Mesenchymal stem cell (in vitro differentiated cells and primary cell): ENCODE measurements around the gene TRMT10B.

Experiments
- DNase-seq: peaks from one replicate; pipeline ENCODE4 v3.0.0-alpha.2; 2013
- H2AFZ ChIP-seq: one replicate; pipeline ENCODE4 v1.6.1; 2013; ENCODE audit warnings: low read depth, mild to moderate bottlenecking, control low read depth, inconsistent platforms, low read length, moderate library complexity
- H2AK5ac ChIP-seq: 2 replicates; pipeline ENCODE4 v1.6.1; 2013; ENCODE audit warnings: low read length, moderate library complexity, mild to moderate bottlenecking, inconsistent platforms; ENCODE audit not compliant: severe bottlenecking
- H2BK120ac ChIP-seq: one replicate; pipeline ENCODE4 v1.6.1; 2013; ENCODE audit warnings: low read depth, mild to moderate bottlenecking, inconsistent platforms, low read length, moderate library complexity
- H2BK12ac ChIP-seq, 2 experiments: one replicate each; pipeline ENCODE4 v1.6.1; 2013; ENCODE audit warnings: inconsistent platforms in 2 of 2, low read length in 2 of 2, mild to moderate bottlenecking in 2 of 2, moderate library complexity in 2 of 2, control low read depth in 1 of 2
- H2BK15ac ChIP-seq: one replicate; pipeline ENCODE4 v1.6.1; 2013; ENCODE audit warnings: mild to moderate bottlenecking, low read depth, inconsistent platforms; ENCODE audit not compliant: poor library complexity, severe bottlenecking
- H2BK5ac ChIP-seq: 2 replicates; pipeline ENCODE4 v1.6.1; 2013; ENCODE audit warnings: low read depth, mild to moderate bottlenecking, low read length, control low read depth, inconsistent platforms; ENCODE audit not compliant: poor library complexity, severe bottlenecking
- H3K14ac ChIP-seq, 2 experiments: one replicate each; pipeline ENCODE4 v1.6.1; 2013; ENCODE audit warnings: inconsistent platforms in 2 of 2, low read length in 2 of 2, control low read depth in 1 of 2, mild to moderate bottlenecking in 1 of 2, moderate library complexity in 1 of 2
- H3K18ac ChIP-seq, 2 experiments: one replicate each; pipeline ENCODE4 v1.6.1; 2013; ENCODE audit warnings: inconsistent platforms in 2 of 2, low read length in 2 of 2, control low read depth in 1 of 2, low read depth in 1 of 2, mild to moderate bottlenecking in 1 of 2
- H3K23ac ChIP-seq, 2 experiments: one replicate each; pipeline ENCODE4 v1.6.1; 2013; ENCODE audit warnings: inconsistent platforms in 2 of 2, low read length in 2 of 2, mild to moderate bottlenecking in 2 of 2, moderate library complexity in 2 of 2, control low read depth in 1 of 2
- H3K27ac ChIP-seq: 2 replicates; pipeline ENCODE4 v1.5.1; 2013; ENCODE audit warnings: mild to moderate bottlenecking, moderate library complexity, low read length, control low read depth, inconsistent platforms; ENCODE audit not compliant: poor library complexity, severe bottlenecking
- H3K27me3 ChIP-seq, 2 experiments: 2 replicates each; pipeline versions ENCODE4 v1.6.1 to v1.7.0; 2013; ENCODE audit warnings: low read length in 2 of 2, mild to moderate bottlenecking in 2 of 2, moderate library complexity in 2 of 2, control low read depth in 1 of 2, inconsistent platforms in 1 of 2; ENCODE audit not compliant: control insufficient read depth in 1 of 2, insufficient read depth in 1 of 2
- H3K36me3 ChIP-seq, 2 experiments: 2 replicates each; pipeline versions ENCODE4 v1.6.1 to v1.7.0; 2013; ENCODE audit warnings: low read length in 2 of 2, control low read depth in 1 of 2, inconsistent platforms in 1 of 2, low read depth in 1 of 2, mild to moderate bottlenecking in 1 of 2; ENCODE audit not compliant: insufficient read depth in 2 of 2, control insufficient read depth in 1 of 2
- H3K4ac ChIP-seq, 2 experiments: one replicate each; pipeline ENCODE4 v1.6.1; 2013; ENCODE audit warnings: inconsistent platforms in 2 of 2, low read length in 2 of 2, mild to moderate bottlenecking in 2 of 2, moderate library complexity in 2 of 2, control low read depth in 1 of 2, low read depth in 1 of 2
- H3K4me1 ChIP-seq: 2 replicates; pipeline ENCODE4 v1.6.1; 2013; ENCODE audit warnings: low read depth, low read length, control low read depth; ENCODE audit not compliant: control insufficient read depth, insufficient read depth
- H3K4me2 ChIP-seq: 2 replicates; pipeline ENCODE4 v1.6.1; 2013; ENCODE audit warnings: low read length, mild to moderate bottlenecking, inconsistent platforms; ENCODE audit not compliant: poor library complexity, severe bottlenecking
- H3K4me3 ChIP-seq, 2 experiments: 2 replicates each; pipeline versions ENCODE4 v1.5.1 to v1.7.0; 2013; ENCODE audit warnings: low read length in 2 of 2, mild to moderate bottlenecking in 2 of 2, control low read depth in 1 of 2, low read depth in 1 of 2; ENCODE audit not compliant: insufficient read depth in 1 of 2
- H3K79me1 ChIP-seq: replicated peaks from 2 replicates; pipeline ENCODE4 v1.6.1; 2013; ENCODE audit warnings: mild to moderate bottlenecking, control low read depth, low read length, inconsistent platforms; ENCODE audit not compliant: poor library complexity, severe bottlenecking
- H3K9ac ChIP-seq: 2 replicates; pipeline ENCODE4 v1.7.0; 2013; ENCODE audit warnings: mild to moderate bottlenecking, low read length, moderate library complexity
- H3K9me3 ChIP-seq: 2 replicates; pipeline ENCODE4 v1.7.0; 2013; ENCODE audit warnings: mild to moderate bottlenecking, low read length; ENCODE audit not compliant: control insufficient read depth
- H4K8ac ChIP-seq: one replicate; pipeline ENCODE4 v1.6.1; 2013; ENCODE audit warnings: inconsistent platforms, mild to moderate bottlenecking, low read length, moderate library complexity
- H4K91ac ChIP-seq: one replicate; pipeline ENCODE4 v1.6.1; 2013; ENCODE audit warnings: mild to moderate bottlenecking, low read length, inconsistent platforms
- WGBS: methylation state at CpG from one replicate; pipeline ENCODE4 v1.1.7; 2013; ENCODE audit warnings: mixed read lengths; 5-methylcytosine and 5-hydroxymethylcytosine counted together

Gene TRMT10B

DNA sequence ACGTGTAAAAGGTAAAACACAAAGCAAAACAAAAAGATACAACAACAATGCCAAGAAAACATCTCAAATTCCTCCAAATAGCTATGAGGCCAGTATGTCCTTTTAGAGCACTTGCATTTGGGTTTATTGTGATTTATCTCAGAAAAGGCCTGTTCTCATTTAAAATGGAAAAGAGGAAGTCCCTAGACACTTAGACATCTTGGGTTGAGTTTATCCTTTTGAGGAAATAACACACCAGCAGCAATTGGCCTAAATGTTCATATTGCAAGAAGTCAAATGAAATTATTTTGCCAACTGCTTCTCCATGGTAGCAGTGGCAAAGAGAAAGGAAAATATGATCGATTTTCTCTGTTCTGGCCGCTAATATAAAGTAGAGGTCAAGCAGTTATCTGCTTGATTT is 43.6 kb upstream of the TRMT10B start:
- no peak overlapping the region for H3K23ac ChIP-seq
- H3K18ac ChIP-seq: no peak overlapping the region
- no peak overlapping the region for H2BK12ac ChIP-seq
- no peaks in the 10 kb centered on the region for H3K9me3 ChIP-seq
- 76% methylated on average over 3 of the region's 3 CpGs for WGBS
- no peak overlapping the region for H3K4me3 ChIP-seq
- no peaks in the 10 kb centered on the region for H3K79me1 ChIP-seq
- H2BK120ac ChIP-seq: no peak overlapping the region
- no peak overlapping the region for H3K4me2 ChIP-seq
- no peak overlapping the region for H4K91ac ChIP-seq
- no peaks in the 10 kb centered on the region for H3K4me1 ChIP-seq
- H3K4ac ChIP-seq: no peak overlapping the region
- no peak overlapping the region for H2BK5ac ChIP-seq
- peaks cover 12 to 36% of the 10 kb centered on the region in 2 experiments for H3K27me3 ChIP-seq
- H3K36me3 ChIP-seq: peaks cover 0 to 15% of the 10 kb centered on the region in 2 experiments
- no peak overlapping the region for H3K27ac ChIP-seq
- H2BK15ac ChIP-seq: no peak overlapping the region
- no peak overlapping the region for H2AK5ac ChIP-seq
- H4K8ac ChIP-seq: no peak overlapping the region
- H3K14ac ChIP-seq: no peak overlapping the region
- no peak for DNase-seq
- H3K9ac ChIP-seq: no peak overlapping the region
- H2AFZ ChIP-seq: no peak overlapping the region

DNA sequence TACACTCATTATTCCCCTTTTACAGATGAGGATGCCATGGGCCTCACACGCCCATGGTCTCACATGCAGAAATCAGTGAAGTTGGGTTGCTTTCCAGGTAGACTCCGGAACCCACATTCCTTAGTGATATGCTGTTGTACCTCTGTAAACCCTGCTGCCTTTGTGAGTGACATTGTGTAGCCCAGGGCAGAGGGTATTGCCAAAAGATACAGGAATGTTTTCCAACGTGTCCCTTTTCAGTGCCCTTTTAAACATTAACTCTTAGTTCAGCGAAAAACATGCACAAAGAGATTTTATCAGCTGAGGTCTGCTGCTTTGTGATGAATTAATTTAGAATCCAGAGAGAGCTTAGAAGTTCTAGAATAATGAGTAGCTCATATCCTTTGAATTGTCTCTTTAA is 38.3 kb upstream of the TRMT10B start:
- H3K4me3 ChIP-seq: no peak overlapping the region
- peaks cover 0 to 18% of the 10 kb centered on the region in 2 experiments for H3K36me3 ChIP-seq
- H2BK15ac ChIP-seq: no peak overlapping the region
- H3K9me3 ChIP-seq: no peaks in the 10 kb centered on the region
- H3K27me3 ChIP-seq: peaks cover 0 to 27% of the 10 kb centered on the region in 2 experiments
- no peak overlapping the region for H3K9ac ChIP-seq
- H2AK5ac ChIP-seq: no peak overlapping the region
- H3K18ac ChIP-seq: no peak overlapping the region
- no peak overlapping the region for H3K27ac ChIP-seq
- H2BK12ac ChIP-seq: no peak overlapping the region
- no peak overlapping the region for H3K14ac ChIP-seq
- no peak overlapping the region for H4K91ac ChIP-seq
- H3K79me1 ChIP-seq: no peaks in the 10 kb centered on the region
- H3K23ac ChIP-seq: no peak overlapping the region
- H2AFZ ChIP-seq: no peak overlapping the region
- H3K4me2 ChIP-seq: no peak overlapping the region
- no peak for DNase-seq
- no peak overlapping the region for H4K8ac ChIP-seq
- H3K4ac ChIP-seq: no peak overlapping the region
- H2BK120ac ChIP-seq: no peak overlapping the region
- no peak overlapping the region for H2BK5ac ChIP-seq
- no peaks in the 10 kb centered on the region for H3K4me1 ChIP-seq
- 95% methylated on average over 3 of the region's 4 CpGs for WGBS

DNA sequence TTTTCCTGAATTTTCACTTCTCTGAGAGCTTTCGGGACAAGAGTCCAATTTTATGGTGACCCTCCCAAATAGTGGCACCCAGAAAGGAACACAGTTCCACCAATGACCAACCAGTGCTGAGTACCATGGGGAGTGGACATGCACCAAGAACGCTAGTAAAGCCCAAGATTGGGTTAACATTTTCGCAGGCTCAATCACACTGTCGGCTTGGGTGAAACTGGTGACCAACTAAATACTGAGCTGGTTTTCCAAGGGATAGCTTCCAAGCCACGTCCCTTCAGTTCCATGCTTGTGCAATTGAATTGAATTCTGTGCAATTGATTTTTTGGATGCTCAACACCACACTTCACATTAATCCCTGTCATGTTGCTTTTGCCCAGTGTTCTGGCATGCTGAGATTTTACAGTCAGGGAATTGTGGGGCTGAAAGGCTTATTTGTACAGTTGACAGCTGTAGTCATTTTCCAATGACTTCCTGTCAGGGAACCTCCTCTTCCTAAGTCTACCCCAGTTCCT is 37.6 kb upstream of the TRMT10B start:
- Histone ChIP-seq H3K27ac (no peak overlapping the region), H2AK5ac (no peak overlapping the region), H3K36me3 (peaks cover 0 to 17% of the 10 kb centered on the region in 2 experiments), H2BK120ac (no peak overlapping the region), H3K23ac (no peak overlapping the region), H3K18ac (no peak overlapping the region), H4K91ac (no peak overlapping the region), H3K79me1 (no peaks in the 10 kb centered on the region), H3K4me3 (no peak overlapping the region), H4K8ac (no peak overlapping the region), H3K9ac (no peak overlapping the region), H2BK5ac (no peak overlapping the region), H3K27me3 (peaks cover 0 to 27% of the 10 kb centered on the region in 2 experiments), H2AFZ (no peak overlapping the region), H2BK15ac (no peak overlapping the region), H3K14ac (no peak overlapping the region), H3K4ac (no peak overlapping the region), H3K4me2 (no peak overlapping the region), H2BK12ac (no peak overlapping the region), H3K4me1 (no peaks in the 10 kb centered on the region), H3K9me3 (no peaks in the 10 kb centered on the region)
- DNase-seq: no peak
- WGBS: 98% methylated on average over 4 of the region's 5 CpGs

DNA sequence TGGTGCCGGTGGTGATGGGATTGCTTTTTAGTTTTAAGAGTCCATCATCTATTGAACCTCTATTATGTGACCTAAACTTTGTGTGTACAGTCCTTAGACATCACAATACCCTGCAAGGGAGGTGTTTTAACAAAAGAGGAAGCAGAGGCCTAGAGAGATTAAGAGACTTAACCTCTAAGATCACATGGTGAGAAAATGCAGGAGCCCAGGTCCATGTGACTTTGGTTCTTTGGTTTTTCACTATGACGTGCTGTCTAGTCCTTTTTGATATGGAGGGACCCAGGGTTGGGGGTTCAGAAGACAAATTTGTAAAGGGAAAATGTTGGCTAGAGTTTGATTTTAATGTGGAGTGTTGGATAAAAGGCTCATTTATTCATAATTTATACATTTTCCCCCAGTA is 34.1 kb upstream of the TRMT10B start:
- Histone ChIP-seq H3K4me3 (no peak overlapping the region), H3K23ac (no peak overlapping the region), H3K9me3 (no peaks in the 10 kb centered on the region), H3K36me3 (peaks cover 0 to 11% of the 10 kb centered on the region in 2 experiments), H2BK120ac (no peak overlapping the region), H2AK5ac (no peak overlapping the region), H3K27me3 (peaks cover 0 to 39% of the 10 kb centered on the region in 2 experiments), H3K9ac (no peak overlapping the region), H2BK12ac (no peak overlapping the region), H2AFZ (no peak overlapping the region), H3K4ac (no peak overlapping the region), H3K79me1 (no peaks in the 10 kb centered on the region), H2BK5ac (no peak overlapping the region), H3K27ac (no peak overlapping the region), H3K4me2 (no peak overlapping the region), H3K14ac (no peak overlapping the region), H4K8ac (no peak overlapping the region), H3K4me1 (no peaks in the 10 kb centered on the region), H3K18ac (no peak overlapping the region), H4K91ac (no peak overlapping the region), H2BK15ac (no peak overlapping the region)
- WGBS: 80% methylated on average over 1 of the region's 2 CpGs
- no peak for DNase-seq
